ENCODE data around the gene ARHGAP36.

Gene ARHGAP36

GRCh38 chrX:131040781-131041180 lies 17.4 kb upstream of the ARHGAP36 start:
- no peak for TF ChIP-seq REST (IDR thresholded peaks at IDR 0.05; ENCODE audit: insufficient read depth in 1 of 2, low read depth in 2 of 2, low read length in 2 of 2)
- no peak for TF ChIP-seq TAF1 (IDR thresholded peaks at IDR 0.05; ENCODE audit: borderline replicate concordance, insufficient read depth, low read length)
- no peak for TF ChIP-seq SIN3A (IDR thresholded peaks at IDR 0.05; ENCODE audit: borderline replicate concordance, insufficient read depth, low read length)
- TF ChIP-seq POLR2AphosphoS5 (IDR thresholded peaks at IDR 0.05; ENCODE audit: low read depth, low read length), result no peak
- no peak for TF ChIP-seq FOXP2 (optimal IDR thresholded peaks at IDR 0.05; ENCODE audit: borderline replicate concordance, extremely low read depth, extremely low read length, insufficient read depth)

GRCh38 chrX:131041667-131042066 lies 16.5 kb upstream of the ARHGAP36 start:
- TF ChIP-seq POLR2AphosphoS5 (IDR thresholded peaks at IDR 0.05; ENCODE audit: low read depth, low read length) (no peak), REST (IDR thresholded peaks at IDR 0.05; ENCODE audit: insufficient read depth in 1 of 2, low read depth in 2 of 2, low read length in 2 of 2) (no peak), FOXP2 (optimal IDR thresholded peaks at IDR 0.05; ENCODE audit: borderline replicate concordance, extremely low read depth, extremely low read length, insufficient read depth) (no peak), SIN3A (IDR thresholded peaks at IDR 0.05; ENCODE audit: borderline replicate concordance, insufficient read depth, low read length) (no peak), TAF1 (IDR thresholded peaks at IDR 0.05; ENCODE audit: borderline replicate concordance, insufficient read depth, low read length) (no peak)

- TF ChIP-seq POLR2AphosphoS5 (IDR thresholded peaks at IDR 0.05; ENCODE audit: low read depth, low read length) (no peak), SIN3A (IDR thresholded peaks at IDR 0.05; ENCODE audit: borderline replicate concordance, insufficient read depth, low read length) (no peak), TAF1 (IDR thresholded peaks at IDR 0.05; ENCODE audit: borderline replicate concordance, insufficient read depth, low read length) (no peak), REST (IDR thresholded peaks at IDR 0.05; ENCODE audit: insufficient read depth in 1 of 2, low read depth in 2 of 2, low read length in 2 of 2) (no peak), FOXP2 (optimal IDR thresholded peaks at IDR 0.05; ENCODE audit: borderline replicate concordance, extremely low read depth, extremely low read length, insufficient read depth) (no peak)
Observed at GRCh38 chrX:131045726-131046125, 12.4 kb upstream of the ARHGAP36 start.

GRCh38 chrX:131046596-131046995 lies 11.6 kb upstream of the ARHGAP36 start:
- TF ChIP-seq POLR2AphosphoS5 (IDR thresholded peaks at IDR 0.05; ENCODE audit: low read depth, low read length), result no peak

- TF ChIP-seq POLR2AphosphoS5 (IDR thresholded peaks at IDR 0.05; ENCODE audit: low read depth, low read length), result no peak
- TF ChIP-seq SIN3A (IDR thresholded peaks at IDR 0.05; ENCODE audit: borderline replicate concordance, insufficient read depth, low read length), result no peak
- TF ChIP-seq REST (IDR thresholded peaks at IDR 0.05; ENCODE audit: insufficient read depth in 1 of 2, low read depth in 2 of 2, low read length in 2 of 2), result no peak
- TF ChIP-seq TAF1 (IDR thresholded peaks at IDR 0.05; ENCODE audit: borderline replicate concordance, insufficient read depth, low read length), result no peak
- no peak for TF ChIP-seq FOXP2 (optimal IDR thresholded peaks at IDR 0.05; ENCODE audit: borderline replicate concordance, extremely low read depth, extremely low read length, insufficient read depth)
Observed at GRCh38 chrX:131047180-131047579, 11.0 kb upstream of the ARHGAP36 start.
